Osteoblast (primary cell): Measurements from ENCODE around the gene FUBP1. TPM values are rescaled to one million over a fixed set of nuclear protein-coding genes. Genes with fewer than 3 reads are reported as not detected.

ENCODE experiments used
- DNase-seq: peaks from one replicate; pipeline ENCODE4 v3.0.0; 2011; ENCODE audit warnings: low spot score, mixed read lengths; ENCODE audit not compliant: insufficient read length; ENCODE audit errors: missing footprints
- H2AFZ ChIP-seq: 2 replicates; pipeline ENCODE4 v1.6.0; 2011; ENCODE audit warnings: mild to moderate bottlenecking, low read length
- H3K27ac ChIP-seq: 2 replicates; pipeline ENCODE4 v1.5.1; 2011; ENCODE audit warnings: mild to moderate bottlenecking, low read depth, low read length, moderate library complexity
- H3K27me3 ChIP-seq: 2 replicates; pipeline ENCODE4 v1.6.0; 2012; ENCODE audit warnings: mild to moderate bottlenecking, control low read depth, inconsistent platforms, low read length, moderate library complexity; ENCODE audit not compliant: insufficient read depth
- H3K36me3 ChIP-seq: 2 replicates; pipeline ENCODE4 v1.5.1; 2011; ENCODE audit warnings: mild to moderate bottlenecking, low read length, control low read depth, moderate library complexity; ENCODE audit not compliant: insufficient read depth
- H3K4me1 ChIP-seq: 2 replicates; pipeline ENCODE4 v1.5.1; 2011; ENCODE audit warnings: mild to moderate bottlenecking, low read length, control low read depth, moderate library complexity; ENCODE audit not compliant: insufficient read depth
- H3K4me2 ChIP-seq: 2 replicates; pipeline ENCODE4 v1.6.0; 2011; ENCODE audit warnings: mild to moderate bottlenecking, low read length; ENCODE audit not compliant: insufficient read depth
- H3K4me3 ChIP-seq: fragments of 200-600 bp; sonication (generic); 3 replicates; pipeline ENCODE4 v1.5.1; 2012; ENCODE audit warnings: mild to moderate bottlenecking, low read length, inconsistent platforms; ENCODE audit not compliant: insufficient read depth
- H3K79me2 ChIP-seq: 2 replicates; pipeline ENCODE4 v1.6.0; 2012; ENCODE audit warnings: mild to moderate bottlenecking, low read length, control low read depth, inconsistent platforms; ENCODE audit not compliant: insufficient read depth
- H3K9me3 ChIP-seq: 2 replicates; pipeline ENCODE4 v1.5.1; 2011; ENCODE audit warnings: low read depth, low read length, control low read depth
- H4K20me1 ChIP-seq: 2 replicates; pipeline ENCODE4 v1.6.0; 2012; ENCODE audit warnings: mild to moderate bottlenecking, low read length, control low read depth; ENCODE audit not compliant: insufficient read depth
- CTCF ChIP-seq: IDR thresholded peaks from 2 replicates; pipeline ENCODE4 v1.5.1; 2011; ENCODE audit warnings: mild to moderate bottlenecking, low read depth, low read length, moderate library complexity; ENCODE audit errors: extremely low read depth
- total RNA-seq: library from RNA; depleted of rRNA; stranded (reverse); fragments of >200 nt; gene quantifications from 2 replicates; pipeline ENCODE4 v1.2.3, GENCODE V29; 2012

Gene FUBP1
- total RNA-seq, 1 donor: 91.6 TPM

GRCh38 chr1:78006521-78006920 is 27.6 kb upstream of the FUBP1 start:
- TF ChIP-seq CTCF: no peak
- Histone ChIP-seq H4K20me1 (peaks cover 39% of the 10 kb centered on the region), H3K4me1 (peaks cover 25% of the 10 kb centered on the region), H3K27me3 (no peaks in the 10 kb centered on the region), H3K9me3 (no peaks in the 10 kb centered on the region), H3K4me3 (peak overlapping the region; percentile 86), H3K79me2 (peaks cover 71% of the 10 kb centered on the region), H3K4me2 (peak overlapping the region; percentile 95), H3K36me3 (peaks cover 7% of the 10 kb centered on the region), H3K27ac (peak overlapping the region; percentile 97), H2AFZ (no peak overlapping the region)
- no peak for DNase-seq

- peak overlapping the region; percentile 97 for H3K27ac ChIP-seq
These were observed 26.9 kb upstream of the FUBP1 start for GRCh38 chr1:78005755-78006154.

GRCh38 chr1:78005448-78005722 is 26.5 kb upstream of the FUBP1 start:
- Histone ChIP-seq H2AFZ (no peak overlapping the region), H3K27ac (peak overlapping the region; percentile 97), H3K36me3 (peaks cover 7% of the 10 kb centered on the region), H3K4me2 (peak overlapping the region; percentile 95), H3K27me3 (no peaks in the 10 kb centered on the region), H3K4me3 (peak overlapping the region; percentile 86), H3K9me3 (no peaks in the 10 kb centered on the region), H3K79me2 (peaks cover 66% of the 10 kb centered on the region), H3K4me1 (peaks cover 25% of the 10 kb centered on the region), H4K20me1 (peaks cover 33% of the 10 kb centered on the region)
- DNase-seq: no peak
- TF ChIP-seq CTCF: no peak

More at GRCh38 chr1:78005755-78006154, 26.9 kb upstream of the FUBP1 start:
- no peak for DNase-seq
- Histone ChIP-seq H3K79me2 (peaks cover 67% of the 10 kb centered on the region), H4K20me1 (peaks cover 37% of the 10 kb centered on the region), H3K4me3 (peak overlapping the region; percentile 86), H3K4me1 (peaks cover 25% of the 10 kb centered on the region), H3K4me2 (peak overlapping the region; percentile 95), H3K27me3 (no peaks in the 10 kb centered on the region), H3K36me3 (peaks cover 7% of the 10 kb centered on the region), H3K9me3 (no peaks in the 10 kb centered on the region), H2AFZ (no peak overlapping the region)
- TF ChIP-seq CTCF: no peak

GRCh38 chr1:78004719-78005447 is 26.0 kb upstream of the FUBP1 start, which contains the start of gene DNAJB4:
DNAJB4 (plus strand) TSS chr1:78004939; CDS start chr1:78005111, 172 bp downstream.
- no peak for TF ChIP-seq CTCF
- peak within 1 kb of the TSS; percentile 95 for H3K4me2 ChIP-seq
- peak within 1 kb of the TSS; percentile 97 for H3K27ac ChIP-seq
- peak within 1 kb of the TSS; percentile 86 for H3K4me3 ChIP-seq
- H3K79me2 ChIP-seq: peaks cover 66% of the 10 kb centered on the region
- peaks cover 25% of the 10 kb centered on the region for H3K4me1 ChIP-seq
- no peaks in the 10 kb centered on the region for H3K9me3 ChIP-seq
- H3K27me3 ChIP-seq: no peaks in the 10 kb centered on the region
- peak within 1 kb of the TSS; percentile 78 for H2AFZ ChIP-seq
- peak; percentile 30 for DNase-seq
- peaks cover 7% of the 10 kb centered on the region for H3K36me3 ChIP-seq
- H4K20me1 ChIP-seq: peaks cover 30% of the 10 kb centered on the region
